Activated naive CD8-positive, alpha-beta T cell treated with anti-CD3 and anti-CD28 coated beads, Interleukin-2, amount 10 ng/mL, durations not matched to agents 7 days and 5 days (primary cell): ENCODE results near the gene MRPS27. TPM values are rescaled to one million over a fixed set of nuclear protein-coding genes. Genes with fewer than 3 reads are reported as not detected.

Experiments
- ATAC-seq: fragments of 150-1000 bp; cut with Tn5 transposase; one replicate; pipeline ENCODE4 v1.10.0; 2021; ENCODE audit warnings: low read depth, moderate library complexity
- POLR2A ChIA-PET: fragments of 350-600 bp; sonication (Branson Sonifier 250); formaldehyde crosslinking; loops from one replicate; lab custom pipeline; 2021; ENCODE audit warnings: antibody characterized with exemption; lab: Charles Lee
- DNase-seq: peaks from one replicate; pipeline ENCODE4 v3.0.0; 2021
- H3K27ac Mint-ChIP-seq: one replicate; pipeline ENCODE4 v1.8.0; 2022; ENCODE audit warnings: mild to moderate bottlenecking, mixed read lengths
- H3K27me3 Mint-ChIP-seq: one replicate; pipeline ENCODE4 v1.8.0; 2022; ENCODE audit warnings: mild to moderate bottlenecking, moderate library complexity, mixed read lengths
- H3K36me3 Mint-ChIP-seq: one replicate; pipeline ENCODE4 v1.8.0; 2021; ENCODE audit warnings: mild to moderate bottlenecking, mixed read lengths
- H3K4me1 Mint-ChIP-seq: one replicate; pipeline ENCODE4 v1.8.0; 2021; ENCODE audit warnings: mixed read lengths
- H3K4me3 Mint-ChIP-seq: one replicate; pipeline ENCODE4 v1.8.0; 2022; ENCODE audit warnings: mild to moderate bottlenecking, moderate library complexity, mixed read lengths
- H3K9me3 Mint-ChIP-seq: one replicate; pipeline ENCODE4 v1.8.0; 2021; ENCODE audit warnings: mixed read lengths
- total RNA-seq, 2 experiments: library from RNA; stranded (reverse); gene quantifications; one replicate each; pipeline ENCODE4 v1.2.3, GENCODE V29; 2021

Gene MRPS27
- total RNA-seq, 2 experiments from 2014 or later, result 39.0 to 43.8 TPM

GRCh38 chr5:72223371-72223770 is 96.7 kb downstream of the MRPS27 start:
- peaks cover 2% of the 10 kb centered on the region for H3K4me1 Mint-ChIP-seq
- peaks cover 44% of the 10 kb centered on the region for H3K36me3 Mint-ChIP-seq
- H3K27ac Mint-ChIP-seq, result no peak overlapping the region
- POLR2A ChIA-PET, result no interaction called here
- DNase-seq (no peak), ATAC-seq (no peak)
- H3K4me3 Mint-ChIP-seq, result no peak overlapping the region
- no peaks in the 10 kb centered on the region for H3K9me3 Mint-ChIP-seq
- no peaks in the 10 kb centered on the region for H3K27me3 Mint-ChIP-seq

DNA sequence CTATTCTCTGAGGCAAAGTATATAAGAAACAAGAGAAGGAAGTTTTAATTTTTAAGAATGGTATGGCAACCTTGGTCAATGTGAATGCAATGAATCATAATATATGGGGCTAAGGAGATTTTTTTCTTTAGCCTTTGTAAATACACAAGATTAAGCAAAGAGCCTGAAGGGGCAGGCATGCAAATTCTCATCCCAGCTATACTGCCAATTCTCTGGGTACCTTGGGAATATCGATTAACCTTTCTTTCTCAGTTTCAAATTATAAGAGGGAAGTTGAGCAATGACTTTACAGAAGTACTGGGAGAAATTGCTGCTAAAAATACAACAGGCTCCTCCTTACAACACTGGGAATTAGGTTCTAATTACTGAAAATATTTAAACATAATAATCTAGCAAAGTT is 97.5 kb downstream of the MRPS27 start:
- peaks cover 47% of the 10 kb centered on the region for H3K36me3 Mint-ChIP-seq

DNA sequence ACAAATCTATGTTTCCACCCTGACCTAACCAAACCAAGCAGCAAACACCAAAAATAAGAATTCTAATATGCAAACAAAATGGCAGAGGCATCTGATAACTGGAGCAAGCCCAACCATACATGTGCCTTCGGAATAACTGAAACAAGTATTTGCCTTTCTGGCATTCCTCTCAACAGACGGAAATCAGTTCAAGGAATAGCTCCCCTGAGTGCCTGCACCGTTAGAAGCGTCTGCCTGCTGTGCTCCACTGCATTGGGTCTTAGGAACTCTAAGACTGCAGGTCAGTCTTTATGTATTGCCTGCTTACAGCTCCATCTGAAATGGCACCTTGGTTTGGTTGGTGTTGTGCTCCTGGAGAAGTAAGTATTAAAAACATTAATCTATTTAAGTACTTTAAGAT is 98.5 kb downstream of the MRPS27 start:
- Mint-ChIP-seq H3K27ac (no peak overlapping the region), H3K4me3 (no peak overlapping the region), H3K9me3 (no peaks in the 10 kb centered on the region), H3K36me3 (peaks cover 44% of the 10 kb centered on the region), H3K27me3 (no peaks in the 10 kb centered on the region), H3K4me1 (no peaks in the 10 kb centered on the region)
- POLR2A ChIA-PET, result no interaction called here
- DNase-seq, result no peak
- ATAC-seq, result no peak

More for the DNA sequence above, 97.5 kb downstream of the MRPS27 start:
- H3K4me3 Mint-ChIP-seq, result no peak overlapping the region
- no peaks in the 10 kb centered on the region for H3K4me1 Mint-ChIP-seq
- no peak for ATAC-seq
- H3K27ac Mint-ChIP-seq, result no peak overlapping the region
- no peaks in the 10 kb centered on the region for H3K9me3 Mint-ChIP-seq
- POLR2A ChIA-PET, result no interaction called here
- H3K27me3 Mint-ChIP-seq, result no peaks in the 10 kb centered on the region
- DNase-seq, result no peak

- H3K9me3 Mint-ChIP-seq, result no peaks in the 10 kb centered on the region
- H3K27ac Mint-ChIP-seq, result no peak overlapping the region
- H3K4me1 Mint-ChIP-seq, result no peaks in the 10 kb centered on the region
- ATAC-seq, result no peak
- H3K36me3 Mint-ChIP-seq, result peaks cover 44% of the 10 kb centered on the region
- POLR2A ChIA-PET, result no interaction called here
- no peaks in the 10 kb centered on the region for H3K27me3 Mint-ChIP-seq
- no peak for DNase-seq
- H3K4me3 Mint-ChIP-seq, result no peak overlapping the region
These were observed 98.9 kb downstream of the MRPS27 start for GRCh38 chr5:72221099-72221498.

GRCh38 chr5:72216756-72217155 is 103.3 kb downstream of the MRPS27 start:
- DNase-seq (no peak), ATAC-seq (no peak)
- POLR2A ChIA-PET, result no interaction called here
- Mint-ChIP-seq H3K4me3 (no peak overlapping the region), H3K27me3 (no peaks in the 10 kb centered on the region), H3K27ac (no peak overlapping the region), H3K9me3 (no peaks in the 10 kb centered on the region), H3K36me3 (peaks cover 29% of the 10 kb centered on the region), H3K4me1 (no peaks in the 10 kb centered on the region)

DNA sequence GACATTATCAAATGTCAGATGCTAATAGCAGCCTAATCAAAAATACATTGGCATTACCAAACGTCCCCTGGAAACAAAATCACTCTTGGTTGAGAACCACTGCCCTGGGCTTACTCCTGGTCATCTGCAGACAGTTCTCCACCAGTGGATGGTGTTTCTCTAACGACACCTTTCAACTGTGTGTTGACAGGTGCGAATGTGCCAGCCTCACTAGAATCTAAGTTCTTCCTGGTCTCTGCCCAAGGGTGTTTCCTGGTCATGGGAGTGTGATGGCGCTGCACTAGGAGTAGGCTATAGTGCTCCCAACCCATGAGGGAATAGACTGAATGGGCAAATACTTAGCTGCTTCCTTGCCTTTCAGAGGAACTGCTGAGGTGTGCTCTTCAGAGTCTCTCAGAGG is 105.9 kb downstream of the MRPS27 start:
- no peak overlapping the region for H3K27ac Mint-ChIP-seq
- no peaks in the 10 kb centered on the region for H3K9me3 Mint-ChIP-seq
- DNase-seq (no peak), ATAC-seq (no peak)
- POLR2A ChIA-PET, result no interaction called here
- H3K4me3 Mint-ChIP-seq, result no peak overlapping the region
- H3K27me3 Mint-ChIP-seq, result no peaks in the 10 kb centered on the region
- no peaks in the 10 kb centered on the region for H3K4me1 Mint-ChIP-seq
- H3K36me3 Mint-ChIP-seq, result peaks cover 18% of the 10 kb centered on the region

GRCh38 chr5:72213482-72213881 is 106.6 kb downstream of the MRPS27 start:
- no peak for DNase-seq
- POLR2A ChIA-PET, result no interaction called here
- no peaks in the 10 kb centered on the region for H3K27me3 Mint-ChIP-seq
- ATAC-seq, result no peak
- peaks cover 14% of the 10 kb centered on the region for H3K36me3 Mint-ChIP-seq
- H3K9me3 Mint-ChIP-seq, result no peaks in the 10 kb centered on the region
- H3K4me1 Mint-ChIP-seq, result no peaks in the 10 kb centered on the region
- no peak overlapping the region for H3K4me3 Mint-ChIP-seq
- no peak overlapping the region for H3K27ac Mint-ChIP-seq

DNA sequence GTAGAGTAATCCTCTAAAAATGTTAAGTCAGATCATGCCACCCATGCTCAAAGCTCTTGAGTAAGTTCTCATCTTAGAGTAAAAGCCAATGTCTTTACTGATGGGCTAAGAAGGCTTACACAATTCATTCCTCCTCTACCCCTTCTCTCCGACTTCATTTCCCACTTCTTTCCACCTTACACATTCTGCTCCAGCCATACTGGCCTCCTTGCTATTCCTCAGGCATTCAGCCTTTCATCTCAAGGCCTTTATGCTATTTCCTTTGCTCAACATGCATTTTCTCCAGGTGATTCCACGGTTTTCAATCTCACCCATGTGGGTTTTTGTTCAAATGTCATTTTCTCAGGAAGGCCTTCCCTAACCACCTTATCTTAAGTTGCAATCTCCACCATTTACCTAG is 107.9 kb downstream of the MRPS27 start:
- Mint-ChIP-seq H3K4me3 (no peak overlapping the region), H3K9me3 (no peaks in the 10 kb centered on the region), H3K4me1 (no peaks in the 10 kb centered on the region), H3K27ac (no peak overlapping the region), H3K36me3 (peaks cover 4% of the 10 kb centered on the region), H3K27me3 (peaks cover 2% of the 10 kb centered on the region)
- POLR2A ChIA-PET, result no interaction called here
- ATAC-seq (no peak), DNase-seq (no peak)

GRCh38 chr5:72210888-72211678 is 109.0 kb downstream of the MRPS27 start:
- no peaks in the 10 kb centered on the region for H3K4me1 Mint-ChIP-seq
- peaks cover 4% of the 10 kb centered on the region for H3K36me3 Mint-ChIP-seq
- peaks cover 2% of the 10 kb centered on the region for H3K27me3 Mint-ChIP-seq
- H3K27ac Mint-ChIP-seq, result no peak overlapping the region
- ATAC-seq, result no peak
- no peaks in the 10 kb centered on the region for H3K9me3 Mint-ChIP-seq
- no peak for DNase-seq
- no peak overlapping the region for H3K4me3 Mint-ChIP-seq
- POLR2A ChIA-PET, result no interaction called here

- Mint-ChIP-seq H3K4me3 (no peak overlapping the region), H3K27ac (no peak overlapping the region), H3K9me3 (no peaks in the 10 kb centered on the region), H3K27me3 (peaks cover 2% of the 10 kb centered on the region), H3K36me3 (peaks cover 4% of the 10 kb centered on the region), H3K4me1 (no peaks in the 10 kb centered on the region)
- POLR2A ChIA-PET, result interaction anchor here (0.7 kb wide), 1 partner anchor 226 kb away, joined by 3 read pairs; no protein-coding TSS in a partner anchor
- ATAC-seq, result no peak
- DNase-seq, result no peak
These were observed 110.6 kb downstream of the MRPS27 start for GRCh38 chr5:72209147-72210115.

GRCh38 chr5:72208324-72208926 is 111.6 kb downstream of the MRPS27 start:
- DNase-seq, result no peak
- Mint-ChIP-seq H3K9me3 (no peaks in the 10 kb centered on the region), H3K27ac (no peak overlapping the region), H3K4me1 (no peaks in the 10 kb centered on the region), H3K27me3 (peaks cover 2% of the 10 kb centered on the region), H3K36me3 (peaks cover 3% of the 10 kb centered on the region), H3K4me3 (no peak overlapping the region)
- ATAC-seq, result no peak
- POLR2A ChIA-PET, result no interaction called here

DNA sequence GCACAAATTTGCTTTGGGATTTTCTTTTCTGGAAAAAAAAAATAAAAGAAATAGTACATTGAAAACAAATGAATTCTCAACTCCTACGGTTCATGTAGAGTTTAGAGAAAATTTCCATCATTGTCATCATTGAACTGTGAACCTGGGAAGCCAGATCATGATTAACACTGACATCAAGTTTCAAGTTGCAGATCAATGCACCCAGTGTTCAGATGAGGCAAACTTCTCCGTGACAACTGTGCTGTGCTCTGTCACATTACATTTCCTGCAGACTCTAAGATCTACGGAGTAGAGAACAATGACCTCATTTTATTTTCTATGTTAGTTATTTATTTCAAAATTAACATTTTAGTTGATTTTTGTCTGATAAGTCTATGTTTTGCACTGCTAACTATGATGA is 113.0 kb downstream of the MRPS27 start:
- no peak for DNase-seq
- Mint-ChIP-seq H3K4me1 (no peaks in the 10 kb centered on the region), H3K36me3 (peaks cover 3% of the 10 kb centered on the region), H3K27me3 (peaks cover 2% of the 10 kb centered on the region), H3K4me3 (no peak overlapping the region), H3K9me3 (no peaks in the 10 kb centered on the region), H3K27ac (no peak overlapping the region)
- no peak for ATAC-seq
- POLR2A ChIA-PET, result no interaction called here

GRCh38 chr5:72206160-72206559 is 113.9 kb downstream of the MRPS27 start:
- DNase-seq (no peak), ATAC-seq (no peak)
- POLR2A ChIA-PET, result no interaction called here
- peaks cover 3% of the 10 kb centered on the region for H3K36me3 Mint-ChIP-seq
- H3K4me1 Mint-ChIP-seq, result no peaks in the 10 kb centered on the region
- no peaks in the 10 kb centered on the region for H3K9me3 Mint-ChIP-seq
- H3K4me3 Mint-ChIP-seq, result no peak overlapping the region
- H3K27ac Mint-ChIP-seq, result no peak overlapping the region
- H3K27me3 Mint-ChIP-seq, result peaks cover 2% of the 10 kb centered on the region
